Measurements from ENCODE around the gene OSBPL5. TPM values are rescaled to one million over a fixed set of nuclear protein-coding genes. Genes with fewer than 3 reads are reported as not detected.
A peak's percentile ranks its signal among the peaks of the same experiment; 100 is the strongest.

OSBPL5 gene
- total and polyA plus RNA-seq, 2 donors from 2014 or later, result 8.5 to 63.0 TPM

GRCh38 chr11:3129591-3130268, 35.4 kb downstream of the OSBPL5 start:
- peaks cover 0 to 1% (median 0%) of the 10 kb centered on the region in 3 donors for H3K36me3 ChIP-seq (ENCODE audit: control insufficient read depth in 2 of 3, insufficient read depth in 3 of 3, low read length in 3 of 3)
- H3K9ac ChIP-seq (ENCODE audit: low read length in 3 of 3), result no peak overlapping the region
- H3K4me3 ChIP-seq (ENCODE audit: low read length in 3 of 3), result no peak overlapping the region
- intact Hi-C loops (cut with DNase I), result no loop called here
- no peak for TF ChIP-seq CTCF (IDR thresholded peaks at IDR 0.05; ENCODE audit: borderline replicate concordance, extremely low read depth, insufficient read depth)
- H3K4me1 ChIP-seq (ENCODE audit: control insufficient read depth in 2 of 3, insufficient read depth in 2 of 3, low read depth in 1 of 3, low read length in 3 of 3), result peaks cover 0 to 3% (median 0%) of the 10 kb centered on the region in 3 donors
- H3K9me3 ChIP-seq (ENCODE audit: control insufficient read depth in 2 of 3, insufficient read depth in 1 of 3, low read length in 3 of 3), result no peaks in the 10 kb centered on the region
- H3K27ac ChIP-seq (ENCODE audit: low read depth in 2 of 2, low read length in 2 of 2), result no peak overlapping the region
- DNase-seq (peak in 2 of 5 donors; percentile 32 to 68), FAIRE-seq (no peak)
- no peaks in the 10 kb centered on the region for H3K27me3 ChIP-seq (ENCODE audit: control insufficient read depth, insufficient read depth, low read length)

GRCh38 chr11:3129181-3129590, 35.9 kb downstream of the OSBPL5 start:
- no peak for FAIRE-seq
- Histone ChIP-seq H3K9ac (ENCODE audit: low read length in 3 of 3) (no peak overlapping the region), H3K4me3 (ENCODE audit: low read length in 3 of 3) (no peak overlapping the region), H3K9me3 (ENCODE audit: control insufficient read depth in 2 of 3, insufficient read depth in 1 of 3, low read length in 3 of 3) (no peaks in the 10 kb centered on the region), H3K27ac (ENCODE audit: low read depth in 2 of 2, low read length in 2 of 2) (no peak overlapping the region), H3K27me3 (ENCODE audit: control insufficient read depth, insufficient read depth, low read length) (no peaks in the 10 kb centered on the region), H3K36me3 (ENCODE audit: control insufficient read depth in 2 of 3, insufficient read depth in 3 of 3, low read length in 3 of 3) (peaks cover 0 to 4% (median 0%) of the 10 kb centered on the region in 3 donors), H3K4me1 (ENCODE audit: control insufficient read depth in 2 of 3, insufficient read depth in 2 of 3, low read depth in 1 of 3, low read length in 3 of 3) (peaks cover 0 to 4% (median 0%) of the 10 kb centered on the region in 3 donors)
- peak in 1 of 5 donors; percentile 26 for DNase-seq
- intact Hi-C loops (cut with DNase I), result no loop called here
- no peak for TF ChIP-seq CTCF (IDR thresholded peaks at IDR 0.05; ENCODE audit: borderline replicate concordance, extremely low read depth, insufficient read depth)

- H3K9ac ChIP-seq (ENCODE audit: low read length in 3 of 3), result no peak overlapping the region
- no peaks in the 10 kb centered on the region for H3K9me3 ChIP-seq (ENCODE audit: control insufficient read depth in 2 of 3, insufficient read depth in 1 of 3, low read length in 3 of 3)
- intact Hi-C loops (cut with DNase I), result no loop called here
- no peak for TF ChIP-seq CTCF (IDR thresholded peaks at IDR 0.05; ENCODE audit: borderline replicate concordance, extremely low read depth, insufficient read depth)
- H3K4me1 ChIP-seq (ENCODE audit: control insufficient read depth in 2 of 3, insufficient read depth in 2 of 3, low read depth in 1 of 3, low read length in 3 of 3), result peaks cover 0 to 4% (median 0%) of the 10 kb centered on the region in 3 donors
- H3K27me3 ChIP-seq (ENCODE audit: control insufficient read depth, insufficient read depth, low read length), result no peaks in the 10 kb centered on the region
- DNase-seq (peak in 2 of 5 donors; percentile 33 to 60), FAIRE-seq (no peak)
- H3K36me3 ChIP-seq (ENCODE audit: control insufficient read depth in 2 of 3, insufficient read depth in 3 of 3, low read length in 3 of 3), result peaks cover 0 to 4% (median 0%) of the 10 kb centered on the region in 3 donors
- H3K4me3 ChIP-seq (ENCODE audit: low read length in 3 of 3), result no peak overlapping the region
- no peak overlapping the region for H3K27ac ChIP-seq (ENCODE audit: low read depth in 2 of 2, low read length in 2 of 2)
Observed at GRCh38 chr11:3128356-3129180, 36.5 kb downstream of the OSBPL5 start.
